SK-N-SH (cell line): ENCODE data around the gene CDH2. TPM values are rescaled to one million over a fixed set of nuclear protein-coding genes. Genes with fewer than 3 reads are reported as not detected.
A peak's percentile ranks its signal among the peaks of the same experiment; 100 is the strongest.

ENCODE experiments used
- CTCF ChIA-PET: fragments of 300-600, 350-600 bp; formaldehyde crosslinking; extraction: SDS; loops from one replicate; lab custom pipeline; 2021; lab: Yijun Ruan, JAX
- POLR2A ChIA-PET: fragments of 350-600 bp; sonication (Branson Sonifier 250); formaldehyde crosslinking; extraction: SDS; loops from one replicate; lab custom pipeline; 2020; ENCODE audit warnings: antibody characterized with exemption, inconsistent platforms; lab: Yijun Ruan, JAX
- DNase-seq: peaks from one replicate; pipeline ENCODE4 v3.0.0; 2012
- H2AFZ ChIP-seq: fragments of 200-600 bp; sonication (generic); 2 replicates; pipeline ENCODE4 v1.8.1; 2016; ENCODE audit warnings: antibody characterized with exemption, mild to moderate bottlenecking, low read depth
- H3F3A ChIP-seq: fragments of 200-600 bp; sonication (generic); replicated peaks from 2 replicates; pipeline ENCODE3; 2016; ENCODE audit warnings: antibody characterized with exemption, mild to moderate bottlenecking; ENCODE audit not compliant: insufficient read depth
- H3K27ac ChIP-seq, 2 experiments: fragments of 200-500 bp in 1 of 2; fragments of 200-600 bp in 1 of 2; sonication (Bioruptor generic) in 1 of 2; sonication (generic), shearing (Covaris generic) in 1 of 2; 2 replicates each; pipeline versions ENCODE4 v1.5.1 to v1.6.1; 2014 to 2016; ENCODE audit warnings: low read depth in 2 of 2, inconsistent platforms in 1 of 2, low read length in 1 of 2, mild to moderate bottlenecking in 1 of 2, mixed read lengths in 1 of 2
- H3K27me3 ChIP-seq: fragments of 200-600 bp; sonication (generic), shearing (Covaris generic); 2 replicates; pipeline ENCODE4 v1.6.1; 2016; ENCODE audit warnings: mixed run types; ENCODE audit not compliant: insufficient read depth
- H3K36me3 ChIP-seq, 2 experiments: fragments of 200-500 bp in 1 of 2; fragments of 200-600 bp in 1 of 2; sonication (Bioruptor generic) in 1 of 2; sonication (generic) in 1 of 2; replicated peaks in 1 of 2; 2 replicates each; pipeline versions ENCODE3 to v1.5.1; 2014 to 2016; ENCODE audit warnings: low read length in 1 of 2, mild to moderate bottlenecking in 1 of 2; ENCODE audit not compliant: insufficient read depth in 2 of 2, control insufficient read depth in 1 of 2
- H3K4me1 ChIP-seq, 2 experiments: fragments of 200-500 bp in 1 of 2; fragments of 200-600 bp in 1 of 2; sonication (Bioruptor generic) in 1 of 2; sonication (generic), shearing (Covaris generic) in 1 of 2; 2 replicates each; pipeline versions ENCODE4 v1.5.1 to v1.6.1; 2014 to 2016; ENCODE audit warnings: low read depth in 1 of 2, low read length in 1 of 2, mixed run types in 1 of 2; ENCODE audit not compliant: insufficient read depth in 2 of 2, control insufficient read depth in 1 of 2
- H3K4me2 ChIP-seq: fragments of 200-600 bp; sonication (generic), shearing (Covaris generic); 2 replicates; pipeline ENCODE4 v1.6.1; 2017; ENCODE audit warnings: mixed run types
- H3K4me3 ChIP-seq, 2 experiments: fragments of 200-500 bp in 1 of 2; fragments of 200-600 bp in 1 of 2; sonication (Bioruptor generic) in 1 of 2; sonication (generic), shearing (Covaris generic) in 1 of 2; 2 replicates each; pipeline versions ENCODE4 v1.5.1 to v1.8.1; 2014 to 2016; ENCODE audit warnings: low read depth in 2 of 2, inconsistent platforms in 1 of 2, low read length in 1 of 2, mild to moderate bottlenecking in 1 of 2, mixed read lengths in 1 of 2, moderate library complexity in 1 of 2
- H3K79me2 ChIP-seq: fragments of 200-600 bp; sonication (generic); 2 replicates; pipeline ENCODE4 v1.8.1; 2017; ENCODE audit warnings: mild to moderate bottlenecking; ENCODE audit not compliant: insufficient read depth
- H3K9ac ChIP-seq: fragments of 200-600 bp; sonication (generic); 2 replicates; pipeline ENCODE4 v1.6.1; 2017; ENCODE audit warnings: mixed run types
- H3K9me2 ChIP-seq: fragments of 200-600 bp; sonication (generic); 2 replicates; pipeline ENCODE4 v1.6.1; 2017; ENCODE audit warnings: mixed run types
- H3K9me3 ChIP-seq: fragments of 200-600 bp; sonication (generic); 2 replicates; pipeline ENCODE4 v1.6.1; 2017; ENCODE audit warnings: mixed run types, mild to moderate bottlenecking, moderate library complexity
- H4K20me1 ChIP-seq: fragments of 200-600 bp; sonication (generic); 2 replicates; pipeline ENCODE4 v1.6.1; 2017; ENCODE audit warnings: mild to moderate bottlenecking, mixed run types; ENCODE audit not compliant: insufficient read depth
- CTCF ChIP-seq: fragments of 200-600 bp; sonication (generic); IDR thresholded peaks from 2 replicates; pipeline ENCODE4 v1.6.1; 2017; ENCODE audit warnings: antibody characterized with exemption, mild to moderate bottlenecking, moderate library complexity
- ELF1 ChIP-seq: IDR thresholded peaks from 2 replicates; pipeline ENCODE4 v1.4.0; 2012
- EP300 ChIP-seq, 2 experiments: IDR thresholded peaks; 2 replicates each; pipeline versions ENCODE4 v1.4.0 to v1.6.1; 2012; ENCODE audit warnings: borderline replicate concordance in 1 of 2, low read depth in 1 of 2, low read length in 1 of 2
- FOSL2 ChIP-seq: IDR thresholded peaks from 2 replicates; pipeline ENCODE4 v1.4.0; 2012; ENCODE audit warnings: low read depth, mild to moderate bottlenecking, moderate library complexity, borderline replicate concordance
- FOXJ3 ChIP-seq: sonication (generic); formaldehyde crosslinking; IDR thresholded peaks from 2 replicates; pipeline ENCODE4 v1.5.1; 2020; ENCODE audit warnings: mild to moderate bottlenecking, missing genetic modification reagents
- GATA2 ChIP-seq: sonication (generic); formaldehyde crosslinking; IDR thresholded peaks from 2 replicates; pipeline ENCODE4 v1.5.0; 2020; ENCODE audit warnings: mild to moderate bottlenecking, missing genetic modification reagents
- RAD21 ChIP-seq: IDR thresholded peaks from 2 replicates; pipeline ENCODE4 v1.6.1; 2012; ENCODE audit warnings: mild to moderate bottlenecking, low read length
- SMC3 ChIP-seq: IDR thresholded peaks from 2 replicates; pipeline ENCODE4 v1.6.1; 2012; ENCODE audit warnings: low read depth, low read length, improper control_type of control experiment
- TEAD4 ChIP-seq: IDR thresholded peaks from 2 replicates; pipeline ENCODE4 v1.4.0; 2012; ENCODE audit warnings: mild to moderate bottlenecking, borderline replicate concordance; ENCODE audit not compliant: insufficient read depth
- USF1 ChIP-seq: IDR thresholded peaks from 2 replicates; pipeline ENCODE4 v1.4.0; 2012; ENCODE audit warnings: low read depth, borderline replicate concordance
- WGBS: methylation state at CpG from one replicate; pipeline ENCODE4 v1.1.6; 2017; ENCODE audit warnings: low lambda C conversion rate; 5-methylcytosine and 5-hydroxymethylcytosine counted together
- polyA plus RNA-seq, 3 experiments: library from polyadenylated mRNA; depleted of rRNA; stranded (reverse); fragments of >200 nt; gene quantifications; 2 replicates each; pipeline ENCODE4 v1.2.3, GENCODE V29; 2012
- TF ChIP-seq, protein P1 (sequence below): fragments of 150-350 bp; IDR thresholded peaks from 2 replicates; pipeline ENCODE4 v1.6.1; 2017; ENCODE audit warnings: antibody characterized with exemption, low read length, low read depth, borderline replicate concordance

CDH2 gene
- polyA plus RNA-seq, 1 of the 3 experiments (the other 2 are of a cell fraction): 146 TPM

DNA sequence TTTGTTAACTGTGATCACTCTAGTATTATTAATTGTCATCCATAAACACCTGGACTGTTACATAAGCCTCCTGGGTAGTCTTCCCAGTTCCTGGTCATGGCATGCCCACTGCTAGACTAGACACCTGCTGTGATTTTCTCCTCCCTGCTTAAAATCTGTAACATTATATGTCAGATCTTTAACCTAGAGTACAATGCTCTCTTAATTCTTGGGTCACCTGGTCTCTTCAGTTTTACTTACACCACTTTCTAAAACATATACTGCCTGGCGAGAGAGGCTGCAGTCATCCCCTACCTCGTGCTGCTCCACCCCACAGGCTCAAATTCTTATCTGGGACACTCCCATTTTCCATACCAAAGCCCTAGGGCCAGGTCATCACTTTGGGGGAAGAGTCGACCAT lies 161.3 kb downstream of the CDH2 start:
- Histone ChIP-seq H3K4me2 (no peak overlapping the region), H3K27ac (no peak overlapping the region), H3K4me3 (no peak overlapping the region), H3F3A (peaks cover 28% of the 10 kb centered on the region), H3K9me3 (no peaks in the 10 kb centered on the region), H3K27me3 (no peaks in the 10 kb centered on the region), H3K36me3 (peaks cover 29 to 47% of the 10 kb centered on the region in 2 experiments), H3K9ac (no peak overlapping the region), H4K20me1 (peaks cover 21% of the 10 kb centered on the region; the same call in 1 of the 2 replicates), H2AFZ (no peak overlapping the region), H3K4me1 (peaks cover 0 to 12% of the 10 kb centered on the region in 2 experiments; a peak in 3 of 4 replicates), H3K79me2 (peaks cover 98% of the 10 kb centered on the region), H3K9me2 (no peaks in the 10 kb centered on the region)
- TF ChIP-seq ELF1: no peak
- TF ChIP-seq, protein P1, sequence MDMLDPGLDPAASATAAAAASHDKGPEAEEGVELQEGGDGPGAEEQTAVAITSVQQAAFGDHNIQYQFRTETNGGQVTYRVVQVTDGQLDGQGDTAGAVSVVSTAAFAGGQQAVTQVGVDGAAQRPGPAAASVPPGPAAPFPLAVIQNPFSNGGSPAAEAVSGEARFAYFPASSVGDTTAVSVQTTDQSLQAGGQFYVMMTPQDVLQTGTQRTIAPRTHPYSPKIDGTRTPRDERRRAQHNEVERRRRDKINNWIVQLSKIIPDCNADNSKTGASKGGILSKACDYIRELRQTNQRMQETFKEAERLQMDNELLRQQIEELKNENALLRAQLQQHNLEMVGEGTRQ: no peak
- no peak for TF ChIP-seq USF1
- no peak for TF ChIP-seq TEAD4
- WGBS: 90% methylated on average over 3 of the region's 3 CpGs
- ChIA-PET POLR2A (no interaction called here), CTCF (no interaction called here)
- DNase-seq: no peak

- peaks cover 12% of the 10 kb centered on the region; the same call in 1 of the 2 replicates for H4K20me1 ChIP-seq
- no peak overlapping the region for H2AFZ ChIP-seq
- no peak for DNase-seq
- H3K36me3 ChIP-seq: peaks cover 49 to 55% of the 10 kb centered on the region in 2 experiments
- peaks cover 29% of the 10 kb centered on the region for H3F3A ChIP-seq
- H3K4me2 ChIP-seq: no peak overlapping the region
- no peaks in the 10 kb centered on the region for H3K27me3 ChIP-seq
- peak; percentile 37 for TF ChIP-seq SMC3
- TF ChIP-seq FOXJ3 (CRISPR knock-in tag): no peak
- TF ChIP-seq RAD21: peak; percentile 59
- TF ChIP-seq GATA2 (CRISPR knock-in tag): no peak
- peak; percentile 72 for TF ChIP-seq CTCF
- TF ChIP-seq TEAD4: no peak
- no peak for TF ChIP-seq FOSL2
- no peak for TF ChIP-seq EP300 (IDR thresholded peaks at IDR 0.05; ENCODE audit: borderline replicate concordance in 1 of 2, low read depth in 1 of 2, low read length in 1 of 2)
- ChIA-PET POLR2A (no interaction called here), CTCF (interaction anchor here (0.8 to 2.0 kb wide), 9 partner anchors 9 to 158 kb away, joined by 3 to 5 read pairs (median 4); no protein-coding TSS in a partner anchor)
- H3K79me2 ChIP-seq: peaks cover 78% of the 10 kb centered on the region
- peak overlapping the region in 1 of 2 experiments; percentile 10; a peak in 1 of 4 replicates for H3K27ac ChIP-seq
- H3K9me2 ChIP-seq: no peaks in the 10 kb centered on the region
- H3K9me3 ChIP-seq: no peaks in the 10 kb centered on the region
- 70% methylated on average over 1 of the region's 1 CpG for WGBS
- H3K4me1 ChIP-seq: peaks cover 3 to 16% of the 10 kb centered on the region in 2 experiments
- no peak overlapping the region for H3K4me3 ChIP-seq
- H3K9ac ChIP-seq: no peak overlapping the region
These were observed 163.9 kb downstream of the CDH2 start for GRCh38 chr18:28013066-28013465.
